ENCODE data around the gene TRIO.

Gene TRIO

GRCh38 chr5:14148890-14149671 is 5.9 kb downstream of the TRIO start:
- no peak for DNase-seq

DNA sequence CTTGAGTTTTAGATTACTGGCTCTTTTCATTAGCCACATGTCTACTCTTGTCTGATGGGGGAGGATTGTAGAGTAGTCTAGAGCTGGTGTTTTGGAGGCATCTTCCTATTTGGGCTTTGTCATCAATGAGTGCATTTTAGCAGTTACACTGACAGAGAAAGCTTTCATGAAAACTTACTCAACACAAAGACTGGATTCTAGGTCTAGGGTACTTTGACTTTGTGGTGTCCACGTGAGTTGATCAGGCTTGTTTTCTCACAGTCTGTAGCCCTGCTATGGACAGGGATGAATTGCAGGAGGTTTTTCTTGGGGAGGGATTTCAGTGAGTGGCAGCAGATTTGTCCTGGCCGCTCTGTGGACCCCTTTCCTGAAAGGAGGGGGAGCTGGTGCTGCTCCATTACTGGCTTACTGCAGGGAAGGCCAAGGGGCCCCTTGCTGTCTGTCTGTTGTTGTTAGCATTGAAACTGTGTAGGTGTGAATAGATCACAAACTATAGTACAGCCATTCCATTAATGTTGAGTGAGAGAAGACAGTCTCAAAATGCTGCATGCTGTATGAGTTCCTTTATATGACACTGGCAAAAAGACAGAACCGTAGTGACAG is 6.6 kb downstream of the TRIO start:
- DNase-seq: no peak

DNA sequence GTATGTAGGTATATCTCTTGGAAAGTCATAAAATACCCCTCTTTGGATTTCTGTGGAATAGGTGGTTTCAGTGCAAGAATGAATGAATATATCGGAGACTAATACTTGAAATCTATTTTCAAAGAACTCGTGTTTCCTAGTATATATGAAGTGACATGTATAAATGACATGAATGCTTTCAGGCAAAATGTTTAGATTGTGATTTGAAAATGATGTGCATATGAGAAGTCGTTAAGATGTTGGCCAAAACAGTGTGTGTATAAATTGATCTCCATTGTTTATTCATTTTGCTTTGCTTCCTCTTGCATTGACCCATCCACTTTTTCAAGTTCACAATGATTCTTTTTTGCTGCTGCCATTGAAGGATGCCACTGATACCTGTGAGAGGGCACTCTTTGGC is 8.3 kb downstream of the TRIO start:
- DNase-seq: no peak

- DNase-seq: no peak
Measured at GRCh38 chr5:14153071-14153864, 10.1 kb downstream of the TRIO start.

- DNase-seq: peak in 1 of 2 donors; percentile 27
Measured at GRCh38 chr5:14153932-14154731, 11.0 kb downstream of the TRIO start.

DNA sequence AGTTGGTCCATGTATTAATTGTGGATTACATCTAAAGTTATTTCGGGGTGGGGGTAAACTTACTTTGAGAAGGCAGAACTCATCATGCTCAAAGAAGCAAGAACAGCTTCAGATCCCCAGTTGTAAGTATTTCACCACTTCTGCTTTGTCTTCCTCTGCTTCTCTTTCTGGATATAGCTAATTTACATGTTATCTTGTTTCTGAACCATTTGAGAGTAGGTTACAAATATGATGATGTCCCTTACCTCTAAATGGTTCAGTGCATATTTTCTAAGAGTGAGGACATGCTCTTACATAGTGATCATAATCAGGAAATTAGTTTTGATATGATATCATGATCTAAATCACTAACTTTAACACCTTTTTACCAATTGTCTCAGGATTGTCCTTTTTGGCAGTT is 11.9 kb downstream of the TRIO start:
- no peak for DNase-seq

DNA sequence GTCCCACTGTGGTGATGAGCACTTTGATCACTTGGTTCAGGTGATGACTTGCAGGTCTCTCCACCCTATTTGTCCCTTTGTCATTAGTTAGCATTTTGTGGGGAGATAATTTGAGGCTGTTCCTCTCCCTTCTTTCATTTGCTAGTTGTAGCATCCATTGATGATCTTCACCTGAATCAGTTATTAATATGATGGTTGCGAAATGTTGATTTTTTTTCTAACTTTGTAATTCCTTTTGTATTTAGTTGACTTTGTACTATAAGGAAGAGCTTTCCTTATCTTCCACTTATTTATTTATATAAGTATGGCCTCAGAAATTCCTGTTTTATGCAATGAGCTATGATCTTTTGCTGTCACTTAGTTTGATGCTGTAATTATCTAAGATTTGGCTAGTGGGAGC is 12.6 kb downstream of the TRIO start:
- DNase-seq: no peak

DNA sequence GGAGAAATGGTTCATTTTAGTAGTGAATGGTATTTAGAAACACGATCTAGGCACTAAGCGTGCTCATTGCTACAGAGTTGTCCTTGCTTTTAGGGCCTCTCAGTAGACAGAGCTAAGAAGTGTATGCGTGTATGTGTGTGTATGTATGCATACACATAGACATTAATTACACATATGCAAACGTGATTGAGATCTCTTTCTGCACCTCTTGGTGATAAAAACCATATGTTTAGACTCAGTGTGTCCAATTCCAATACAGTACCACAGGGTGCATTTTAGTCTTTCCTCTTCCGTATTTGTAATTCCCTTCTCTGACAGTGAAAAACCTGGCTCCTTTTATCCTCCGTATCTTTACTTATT is 13.1 kb downstream of the TRIO start:
- no peak for DNase-seq

GRCh38 chr5:14156650-14157492 is 13.7 kb downstream of the TRIO start:
- no peak for DNase-seq

DNA sequence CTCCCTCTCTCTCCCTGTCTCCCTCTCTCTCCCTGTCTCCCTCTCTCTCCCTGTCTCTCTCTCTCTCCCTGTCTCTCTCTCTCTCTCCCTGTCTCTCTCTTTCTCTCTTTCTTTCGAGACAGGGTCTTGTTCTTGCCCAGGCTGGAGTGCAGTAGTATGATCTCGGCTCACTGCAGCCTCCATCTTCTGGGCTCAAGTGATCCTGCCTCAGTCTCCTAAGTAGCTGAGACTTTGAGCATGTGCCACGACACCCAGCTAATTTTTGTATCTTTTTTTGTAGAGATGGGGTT is 14.3 kb downstream of the TRIO start:
- no peak for DNase-seq

GRCh38 chr5:14158890-14159666 is 15.9 kb downstream of the TRIO start:
- DNase-seq: no peak

- no peak for DNase-seq
Measured at GRCh38 chr5:14161825-14162556, 18.8 kb downstream of the TRIO start.

DNA sequence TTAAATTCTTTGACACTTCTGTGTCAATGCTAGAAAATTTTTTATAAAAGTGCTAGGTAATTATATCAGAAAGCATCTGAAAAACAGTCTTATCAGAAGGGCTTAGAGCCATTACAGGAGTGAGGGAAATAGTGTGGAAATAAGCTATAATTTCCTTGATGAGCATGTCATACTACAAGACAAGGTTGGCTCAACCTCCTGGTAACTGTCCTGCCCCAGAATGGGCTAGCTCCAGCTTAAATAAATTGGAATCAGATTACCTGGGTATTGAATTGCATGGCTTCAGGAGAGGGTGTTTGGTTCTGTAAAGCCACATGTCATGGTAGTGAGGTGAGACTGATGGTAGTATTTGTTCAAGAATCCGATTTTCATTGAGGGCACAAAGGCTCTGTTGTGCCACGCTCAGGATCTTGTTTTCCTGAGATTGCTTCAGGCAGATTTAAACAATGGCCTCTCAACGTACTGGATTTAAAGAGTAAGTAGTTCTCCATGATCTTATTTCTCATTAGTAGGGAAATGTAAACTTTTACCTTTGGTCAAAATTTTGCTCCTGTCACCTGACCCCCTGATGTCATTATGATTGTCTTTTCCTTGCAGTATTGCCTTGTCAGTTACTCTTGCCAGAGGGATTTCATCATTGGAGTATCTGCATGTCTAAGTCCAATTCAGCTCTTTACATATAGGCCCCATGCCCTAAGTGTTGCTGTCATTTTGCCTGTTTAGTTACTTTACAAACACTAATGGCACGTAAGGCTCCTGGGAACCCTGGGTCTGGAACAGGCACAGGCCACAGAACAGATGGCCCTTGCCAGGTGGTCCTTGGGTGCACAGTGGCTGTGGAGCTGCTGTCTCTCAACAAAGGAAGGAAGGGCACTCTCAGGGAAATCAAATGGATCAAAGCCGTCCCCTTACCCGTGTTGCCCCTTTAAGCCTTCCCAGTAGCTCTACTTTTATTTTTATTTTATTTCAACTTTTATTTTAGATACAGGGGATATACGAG is 21.3 kb downstream of the TRIO start:
- DNase-seq: no peak

DNA sequence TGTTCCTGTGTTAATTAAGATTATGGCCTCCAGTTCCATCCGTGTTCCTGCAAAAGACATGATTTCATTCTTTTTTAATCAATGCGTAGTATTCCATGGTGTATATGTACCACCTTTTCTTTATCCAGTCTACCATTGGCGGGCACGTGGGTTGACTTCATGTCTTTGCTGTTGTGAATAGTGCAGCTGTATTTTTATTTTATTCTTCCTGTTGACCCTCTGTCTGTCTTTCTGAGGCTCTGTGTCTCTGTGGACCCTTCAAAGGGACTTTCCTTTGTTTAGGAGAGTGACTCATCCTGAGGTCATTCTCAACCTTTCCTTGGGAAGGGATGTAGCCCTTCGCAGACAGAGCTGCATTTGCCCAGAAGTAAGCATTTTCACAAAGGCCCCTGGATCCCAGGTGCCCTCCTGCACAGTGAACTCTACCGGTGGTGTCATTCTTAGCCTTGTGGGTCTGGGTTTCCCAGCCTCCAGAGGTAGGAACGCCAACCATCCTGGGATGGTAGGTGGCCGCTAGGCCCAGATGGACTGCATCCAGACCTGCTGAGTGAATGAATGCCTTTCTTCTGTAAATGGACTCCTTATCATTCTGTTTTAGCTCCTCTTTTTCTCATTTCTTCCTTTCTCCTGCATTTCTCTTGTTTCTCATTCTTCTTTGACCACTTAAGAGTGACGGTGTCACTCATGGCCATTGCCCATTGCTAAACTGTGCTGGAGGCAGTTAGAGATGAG is 22.4 kb downstream of the TRIO start:
- no peak for DNase-seq

DNA sequence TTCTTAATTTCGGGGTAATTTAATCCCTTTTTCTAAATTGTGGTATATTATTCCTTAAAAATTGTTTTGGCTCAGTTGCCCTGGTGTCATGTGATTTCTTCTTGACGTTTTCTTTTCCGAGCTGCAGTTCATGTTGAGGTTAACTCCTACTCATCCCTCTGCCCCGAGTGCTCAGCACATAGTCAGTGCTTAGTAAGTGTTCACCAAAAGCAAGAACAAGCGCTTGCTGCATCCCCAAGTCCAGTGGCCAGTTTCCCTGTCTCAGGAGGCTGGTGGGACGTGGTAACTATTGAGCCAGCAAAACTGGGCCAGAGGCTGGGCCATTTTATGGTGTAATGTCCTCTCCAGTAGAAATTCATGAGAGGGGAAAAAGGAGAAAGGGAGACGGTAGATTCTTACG is 23.3 kb downstream of the TRIO start:
- DNase-seq: no peak

- no peak for DNase-seq
Measured at GRCh38 chr5:14167211-14167845, 24.2 kb downstream of the TRIO start.

DNA sequence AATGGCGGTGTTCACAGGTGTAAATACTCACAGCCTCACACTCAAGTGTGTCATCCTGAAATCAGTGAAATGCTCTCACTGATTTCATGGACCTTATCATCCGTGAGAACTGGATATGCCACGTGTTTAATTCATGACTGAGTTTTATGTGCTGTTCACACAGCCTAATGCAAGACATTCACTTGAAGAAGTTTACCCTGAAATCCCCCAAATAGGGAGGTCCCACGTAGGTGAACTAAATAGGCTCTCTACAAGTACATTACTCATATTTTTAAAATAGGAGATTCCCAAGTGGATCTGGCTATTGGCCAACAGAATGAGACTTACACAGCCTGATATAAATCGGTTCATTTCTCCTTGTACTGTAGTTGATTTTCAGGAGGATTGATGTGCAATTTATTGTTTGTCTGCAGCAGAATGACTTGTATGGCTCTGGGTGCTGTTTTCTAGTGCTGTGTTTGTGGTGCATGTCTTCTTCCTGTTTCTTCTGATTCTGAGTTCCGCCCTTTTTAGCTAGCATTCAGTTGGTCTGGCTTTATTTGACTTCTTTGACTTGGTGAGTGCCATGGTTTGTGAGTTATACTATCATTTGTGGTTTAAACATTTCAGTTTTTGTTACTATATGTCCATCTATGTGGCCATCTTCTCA is 25.1 kb downstream of the TRIO start:
- no peak for DNase-seq

DNA sequence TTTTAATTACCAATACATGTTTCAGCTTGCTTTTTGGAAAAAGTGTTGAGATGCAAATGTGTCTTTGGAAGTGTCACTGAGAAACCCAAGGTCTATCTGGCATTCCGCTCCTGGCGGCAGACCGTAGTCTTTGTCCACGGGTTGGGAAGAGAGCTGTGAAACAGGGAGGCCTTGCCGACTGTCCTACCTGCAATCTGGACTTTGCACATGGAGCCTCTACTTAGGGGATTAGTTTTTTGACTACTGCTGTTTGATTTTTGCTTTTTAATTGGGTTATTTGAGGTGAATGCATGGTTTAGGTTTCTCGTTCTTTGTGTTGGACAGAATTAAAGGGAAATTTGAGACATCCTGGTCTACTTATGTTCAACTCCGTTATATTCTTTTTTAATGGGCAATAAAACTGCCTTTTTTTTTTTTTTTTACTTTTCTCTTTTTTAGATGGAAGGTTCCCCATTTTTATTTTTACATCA is 25.7 kb downstream of the TRIO start:
- no peak for DNase-seq
